Neural progenitor cell (in vitro differentiated cells): Measurements from ENCODE around the gene MDN1. TPM values are rescaled to one million over a fixed set of nuclear protein-coding genes. Genes with fewer than 3 reads are reported as not detected.

ENCODE experiments used
- DNase-seq: peaks from one replicate; pipeline ENCODE4 v3.0.0-alpha.2; 2016; ENCODE audit warnings: low spot score
- H2AFZ ChIP-seq: fragments of 200-600 bp; sonication (generic); replicated peaks from 2 replicates; pipeline ENCODE4 v1.6.1; 2016; ENCODE audit warnings: antibody characterized with exemption
- H3F3A ChIP-seq: fragments of 200-600 bp; sonication (generic); 2 replicates; pipeline ENCODE4 v1.6.1; 2016; ENCODE audit warnings: antibody characterized with exemption, low read depth
- H3K27ac ChIP-seq: fragments of 200-600 bp; sonication (generic); 2 replicates; pipeline ENCODE4 v1.5.1; 2016; ENCODE audit warnings: mild to moderate bottlenecking
- H3K27me3 ChIP-seq: fragments of 200-600 bp; sonication (generic); 2 replicates; pipeline ENCODE4 v1.6.1; 2016; ENCODE audit warnings: mild to moderate bottlenecking, moderate library complexity
- H3K36me3 ChIP-seq: fragments of 200-600 bp; sonication (generic); 2 replicates; pipeline ENCODE4 v1.5.1; 2016
- H3K4me1 ChIP-seq: fragments of 200-600 bp; sonication (generic); 2 replicates; pipeline ENCODE4 v1.6.1; 2016; ENCODE audit warnings: mixed run types
- H3K4me2 ChIP-seq: fragments of 200-600 bp; sonication (generic); 2 replicates; pipeline ENCODE4 v1.6.1; 2016
- H3K4me3 ChIP-seq: fragments of 200-600 bp; sonication (generic); 2 replicates; pipeline ENCODE4 v1.5.1; 2016
- H3K79me2 ChIP-seq: fragments of 200-600 bp; sonication (generic); 2 replicates; pipeline ENCODE4 v1.6.1; 2016; ENCODE audit warnings: low read depth
- H3K9ac ChIP-seq: fragments of 200-600 bp; sonication (generic); 2 replicates; pipeline ENCODE4 v1.6.1; 2016
- H3K9me3 ChIP-seq: fragments of 200-600 bp; sonication (generic); 2 replicates; pipeline ENCODE4 v1.5.1; 2016; ENCODE audit warnings: low read depth
- H4K20me1 ChIP-seq: fragments of 200-600 bp; sonication (generic); 2 replicates; pipeline ENCODE4 v1.6.1; 2016; ENCODE audit warnings: low read depth
- H3K27ac Mint-ChIP-seq: 3 replicates; pipeline ENCODE4 v1.8.0; 2021; ENCODE audit warnings: mixed read lengths
- H3K27me3 Mint-ChIP-seq: 2 replicates; pipeline ENCODE4 v1.8.0; 2022; ENCODE audit warnings: low read depth, mild to moderate bottlenecking, inconsistent platforms, moderate library complexity, mixed read lengths; ENCODE audit not compliant: insufficient read depth
- H3K36me3 Mint-ChIP-seq: 3 replicates; pipeline ENCODE4 v1.8.0; 2021; ENCODE audit warnings: mixed read lengths
- H3K4me1 Mint-ChIP-seq: 3 replicates; pipeline ENCODE4 v1.8.0; 2021; ENCODE audit warnings: mixed read lengths
- H3K4me3 Mint-ChIP-seq: 3 replicates; pipeline ENCODE4 v1.8.0; 2021; ENCODE audit warnings: mild to moderate bottlenecking, moderate library complexity, mixed read lengths
- H3K9me3 Mint-ChIP-seq: 3 replicates; pipeline ENCODE4 v1.8.0; 2020; ENCODE audit warnings: mixed read lengths
- EZH2 ChIP-seq: fragments of 200-600 bp; sonication (generic); IDR thresholded peaks from 2 replicates; pipeline ENCODE4 v1.6.1; 2017; ENCODE audit warnings: antibody characterized with exemption, mild to moderate bottlenecking, moderate library complexity
- EZH2phosphoT487 ChIP-seq: fragments of 200-600 bp; sonication (generic); IDR thresholded peaks from 2 replicates; pipeline ENCODE4 v1.6.1; 2017; ENCODE audit warnings: antibody characterized with exemption
- total RNA-seq: library from RNA; depleted of rRNA; stranded (reverse); fragments of >200 nt; gene quantifications from 2 replicates; pipeline ENCODE4 v1.2.3, GENCODE V29; 2015; ENCODE audit warnings: low replicate concordance
- TF ChIP-seq, protein P1 (sequence below): fragments of 200-600 bp; sonication (generic); IDR thresholded peaks from 2 replicates; pipeline ENCODE4 v1.5.1; 2017; ENCODE audit warnings: antibody characterized with exemption, mild to moderate bottlenecking

MDN1 gene
- total RNA-seq, 1 donor from 2014 or later, result 40.7 TPM

DNA sequence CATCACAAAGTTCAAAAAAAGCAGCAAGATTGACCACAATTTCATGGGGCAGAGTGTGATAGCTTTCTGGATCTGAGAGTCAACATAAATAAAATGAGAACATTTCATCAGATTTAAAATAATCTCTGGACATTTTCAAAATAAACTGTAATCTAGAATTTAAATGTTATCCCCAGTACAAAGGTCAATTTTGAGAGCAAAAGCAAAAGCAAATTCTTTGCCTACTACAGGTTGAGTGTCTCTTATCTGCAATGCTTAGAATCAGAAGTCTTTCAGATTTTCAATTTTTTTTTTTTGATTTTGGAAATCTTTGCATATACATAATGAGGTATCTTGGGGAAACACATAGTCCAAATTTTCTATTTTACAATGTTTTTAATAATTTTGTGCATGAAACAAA, 113.5 kb downstream of the MDN1 start:
- Mint-ChIP-seq H3K9me3 (no peaks in the 10 kb centered on the region), H3K4me1 (no peaks in the 10 kb centered on the region), H3K36me3 (peaks cover 20% of the 10 kb centered on the region), H3K27me3 (no peaks in the 10 kb centered on the region), H3K27ac (no peak overlapping the region), H3K4me3 (no peak overlapping the region)
- DNase-seq, result no peak
- Histone ChIP-seq H3K4me3 (no peak overlapping the region), H3K9ac (no peak overlapping the region), H3K9me3 (no peaks in the 10 kb centered on the region), H4K20me1 (no peaks in the 10 kb centered on the region), H3K79me2 (no peaks in the 10 kb centered on the region), H3K4me1 (no peaks in the 10 kb centered on the region), H3K4me2 (no peak overlapping the region), H3F3A (no peaks in the 10 kb centered on the region), H2AFZ (no peak overlapping the region), H3K36me3 (peaks cover 12% of the 10 kb centered on the region), H3K27me3 (no peaks in the 10 kb centered on the region), H3K27ac (no peak overlapping the region)
- TF ChIP-seq EZH2phosphoT487 (no peak), EZH2 (no peak)
- TF ChIP-seq, protein P1, sequence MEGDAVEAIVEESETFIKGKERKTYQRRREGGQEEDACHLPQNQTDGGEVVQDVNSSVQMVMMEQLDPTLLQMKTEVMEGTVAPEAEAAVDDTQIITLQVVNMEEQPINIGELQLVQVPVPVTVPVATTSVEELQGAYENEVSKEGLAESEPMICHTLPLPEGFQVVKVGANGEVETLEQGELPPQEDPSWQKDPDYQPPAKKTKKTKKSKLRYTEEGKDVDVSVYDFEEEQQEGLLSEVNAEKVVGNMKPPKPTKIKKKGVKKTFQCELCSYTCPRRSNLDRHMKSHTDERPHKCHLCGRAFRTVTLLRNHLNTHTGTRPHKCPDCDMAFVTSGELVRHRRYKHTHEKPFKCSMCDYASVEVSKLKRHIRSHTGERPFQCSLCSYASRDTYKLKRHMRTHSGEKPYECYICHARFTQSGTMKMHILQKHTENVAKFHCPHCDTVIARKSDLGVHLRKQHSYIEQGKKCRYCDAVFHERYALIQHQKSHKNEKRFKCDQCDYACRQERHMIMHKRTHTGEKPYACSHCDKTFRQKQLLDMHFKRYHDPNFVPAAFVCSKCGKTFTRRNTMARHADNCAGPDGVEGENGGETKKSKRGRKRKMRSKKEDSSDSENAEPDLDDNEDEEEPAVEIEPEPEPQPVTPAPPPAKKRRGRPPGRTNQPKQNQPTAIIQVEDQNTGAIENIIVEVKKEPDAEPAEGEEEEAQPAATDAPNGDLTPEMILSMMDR, result no peak

DNA sequence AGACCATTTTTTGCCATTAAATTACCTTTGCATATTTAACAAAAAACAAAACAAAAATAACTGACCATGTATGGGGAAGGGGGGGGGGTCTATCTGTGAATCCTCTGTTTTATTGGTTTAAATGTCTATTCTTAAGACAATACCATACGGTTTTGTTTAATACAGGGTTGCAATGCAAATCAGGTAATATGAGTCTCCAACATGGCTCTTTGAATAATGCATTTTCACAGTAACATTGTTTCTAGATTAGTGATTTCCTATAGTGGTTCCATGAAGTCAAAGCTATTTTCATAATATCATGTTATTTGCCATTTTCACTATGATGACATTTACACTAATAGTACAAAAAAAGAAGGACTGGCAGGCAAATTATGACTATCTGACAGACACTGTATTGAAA, 116.3 kb downstream of the MDN1 start:
- Mint-ChIP-seq H3K4me1 (no peaks in the 10 kb centered on the region), H3K27ac (no peak overlapping the region), H3K36me3 (peaks cover 18% of the 10 kb centered on the region), H3K9me3 (no peaks in the 10 kb centered on the region), H3K4me3 (no peak overlapping the region), H3K27me3 (no peaks in the 10 kb centered on the region)
- Histone ChIP-seq H3K4me3 (no peak overlapping the region), H3F3A (no peaks in the 10 kb centered on the region), H4K20me1 (no peaks in the 10 kb centered on the region), H3K27me3 (no peaks in the 10 kb centered on the region), H3K9ac (no peak overlapping the region), H3K36me3 (peaks cover 36% of the 10 kb centered on the region), H3K27ac (no peak overlapping the region), H3K79me2 (no peaks in the 10 kb centered on the region), H3K4me1 (no peaks in the 10 kb centered on the region), H3K4me2 (no peak overlapping the region), H2AFZ (no peak overlapping the region), H3K9me3 (no peaks in the 10 kb centered on the region)
- TF ChIP-seq EZH2phosphoT487 (no peak), EZH2 (no peak)
- TF ChIP-seq, protein P1, result no peak
- no peak for DNase-seq

DNA sequence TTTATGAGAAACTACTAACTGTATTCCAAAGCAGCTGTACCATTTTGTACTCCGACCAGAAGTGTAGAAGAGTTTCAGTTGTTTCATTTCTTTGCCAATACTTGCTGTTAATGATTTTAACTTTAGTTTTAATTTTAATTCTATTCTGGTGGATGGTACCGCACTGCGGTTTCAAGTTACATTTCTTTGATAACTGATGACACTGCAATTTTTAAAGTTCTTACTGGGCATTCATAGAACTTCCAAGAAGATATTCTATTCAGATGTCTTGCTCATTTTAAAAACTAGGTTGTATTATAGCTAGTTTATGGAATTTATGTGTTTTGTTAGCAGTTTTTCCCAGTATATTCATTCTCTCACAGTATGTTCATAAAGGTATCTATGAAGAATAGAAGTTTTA, 117.2 kb downstream of the MDN1 start:
- Histone ChIP-seq H3F3A (no peaks in the 10 kb centered on the region), H3K36me3 (peaks cover 36% of the 10 kb centered on the region), H3K79me2 (no peaks in the 10 kb centered on the region), H4K20me1 (no peaks in the 10 kb centered on the region), H3K4me2 (no peak overlapping the region), H2AFZ (no peak overlapping the region), H3K27ac (no peak overlapping the region), H3K4me1 (no peaks in the 10 kb centered on the region), H3K4me3 (no peak overlapping the region), H3K9ac (no peak overlapping the region), H3K9me3 (no peaks in the 10 kb centered on the region), H3K27me3 (no peaks in the 10 kb centered on the region)
- no peak overlapping the region for H3K4me3 Mint-ChIP-seq
- no peaks in the 10 kb centered on the region for H3K4me1 Mint-ChIP-seq
- peaks cover 15% of the 10 kb centered on the region for H3K36me3 Mint-ChIP-seq
- H3K27ac Mint-ChIP-seq, result no peak overlapping the region
- no peaks in the 10 kb centered on the region for H3K27me3 Mint-ChIP-seq
- no peaks in the 10 kb centered on the region for H3K9me3 Mint-ChIP-seq
- TF ChIP-seq, protein P1, result no peak
- TF ChIP-seq EZH2, result no peak
- TF ChIP-seq EZH2phosphoT487, result no peak
- DNase-seq, result no peak
